H1 (cell line): ENCODE results near the gene CFAP97D2. TPM values are rescaled to one million over a fixed set of nuclear protein-coding genes. Genes with fewer than 3 reads are reported as not detected.

Experiments used
- CTCF ChIA-PET: fragments of 300-600 bp; sonication (Branson Sonifier 250); formaldehyde crosslinking; loops from one replicate; lab custom pipeline; 2021; ENCODE audit not compliant: partially characterized antibody; lab: Charles Lee
- POLR2A ChIA-PET: fragments of 300-600 bp; sonication (Branson Sonifier 250); formaldehyde crosslinking; loops from one replicate; lab custom pipeline; 2021; ENCODE audit warnings: inconsistent platforms; ENCODE audit not compliant: partially characterized antibody; lab: Charles Lee
- DNase-seq, 2 experiments: peaks; one replicate each; pipeline versions ENCODE4 v3.0.0 to v3.0.0-alpha.2; 2010 to 2022; ENCODE audit warnings: low spot score in 2 of 2, low read depth in 1 of 2, mixed read lengths in 1 of 2
- FAIRE-seq: peaks from 2 replicates; lab custom pipeline; 2011; peaks lifted over from hg19 to GRCh38; lab: Jason Lieb, UNC
- H2AFZ ChIP-seq: 2 replicates; pipeline ENCODE4 v1.8.1; 2012; ENCODE audit warnings: low read length, inconsistent platforms
- H2AK5ac ChIP-seq: 2 replicates; pipeline ENCODE4 v1.6.1; 2013; ENCODE audit warnings: low read depth, low read length
- H2BK120ac ChIP-seq: replicated peaks from 2 replicates; pipeline ENCODE3; 2013; ENCODE audit warnings: low read depth, low read length, inconsistent platforms
- H2BK12ac ChIP-seq: 2 replicates; pipeline ENCODE4 v1.6.1; 2013; ENCODE audit warnings: low read depth, low read length
- H2BK15ac ChIP-seq: 2 replicates; pipeline ENCODE4 v1.6.1; 2013; ENCODE audit warnings: low read length
- H2BK20ac ChIP-seq: 2 replicates; pipeline ENCODE4 v1.6.1; 2013; ENCODE audit warnings: low read length
- H2BK5ac ChIP-seq: 2 replicates; pipeline ENCODE4 v1.6.1; 2013; ENCODE audit warnings: low read depth, low read length
- H3K14ac ChIP-seq: 2 replicates; pipeline ENCODE4 v1.6.1; 2013; ENCODE audit warnings: inconsistent platforms; ENCODE audit not compliant: insufficient read length
- H3K18ac ChIP-seq: 2 replicates; pipeline ENCODE4 v1.6.1; 2013; ENCODE audit warnings: low read length; ENCODE audit errors: extremely low read depth
- H3K23ac ChIP-seq: 2 replicates; pipeline ENCODE4 v1.6.1; 2013; ENCODE audit warnings: inconsistent platforms; ENCODE audit not compliant: insufficient read length
- H3K23me2 ChIP-seq: 2 replicates; pipeline ENCODE4 v1.6.1; 2013; ENCODE audit warnings: low read depth, low read length
- H3K27ac ChIP-seq: 2 replicates; pipeline ENCODE4 v1.6.1; 2011; ENCODE audit warnings: low read depth, low read length, inconsistent platforms
- H3K27me3 ChIP-seq, 4 experiments: replicated peaks in 1 of 4; 1 replicate in 1 of 4; 2 replicates in 3 of 4; pipeline versions ENCODE4 v1.6.1 to v1.8.1; 2011 to 2013; ENCODE audit warnings: low read length in 3 of 4, mild to moderate bottlenecking in 3 of 4, inconsistent platforms in 2 of 4, mixed read lengths in 2 of 4, moderate library complexity in 1 of 4; ENCODE audit not compliant: control insufficient read depth in 3 of 4, insufficient read depth in 3 of 4; ENCODE audit errors: extremely low read depth in 1 of 4
- H3K36me3 ChIP-seq, 4 experiments: 2 replicates each; pipeline versions ENCODE4 v1.6.1 to v1.8.1; 2011 to 2013; ENCODE audit warnings: mild to moderate bottlenecking in 4 of 4, low read length in 3 of 4, moderate library complexity in 2 of 4, control low read depth in 1 of 4, inconsistent platforms in 1 of 4; ENCODE audit not compliant: insufficient read depth in 4 of 4, control insufficient read depth in 2 of 4
- H3K4ac ChIP-seq: replicated peaks from 2 replicates; pipeline ENCODE3; 2013; ENCODE audit warnings: low read length, low read depth, mixed read lengths, inconsistent platforms; ENCODE audit not compliant: insufficient read length
- H3K4me1 ChIP-seq, 4 experiments: replicated peaks in 1 of 4; 1 replicate in 1 of 4; 2 replicates in 3 of 4; pipeline versions ENCODE4 v1.6.1 to v1.8.1; 2011 to 2013; ENCODE audit warnings: low read length in 3 of 4, inconsistent platforms in 2 of 4, mixed read lengths in 1 of 4; ENCODE audit not compliant: insufficient read depth in 4 of 4, control insufficient read depth in 3 of 4
- H3K4me2 ChIP-seq, 2 experiments: 2 replicates each; pipeline versions ENCODE4 v1.6.1 to v1.8.1; 2011 to 2013; ENCODE audit warnings: low read depth in 2 of 2, low read length in 2 of 2, control low read depth in 1 of 2, inconsistent platforms in 1 of 2, mild to moderate bottlenecking in 1 of 2; ENCODE audit not compliant: insufficient read depth in 1 of 2
- H3K4me3 ChIP-seq, 4 experiments: fragments of 200-600, 300-600 bp in 1 of 4; sonication (generic), shearing (Covaris generic), sonication (Bioruptor Twin) in 1 of 4; 2 replicates each; pipeline versions ENCODE4 v1.5.1 to v1.8.1; 2011 to 2016; ENCODE audit warnings: low read length in 4 of 4, low read depth in 3 of 4, control low read depth in 2 of 4, inconsistent platforms in 2 of 4, mild to moderate bottlenecking in 2 of 4, mixed read lengths in 1 of 4, moderate library complexity in 1 of 4; ENCODE audit not compliant: insufficient read depth in 2 of 4; ENCODE audit errors: extremely low read depth in 1 of 4
- H3K56ac ChIP-seq: replicated peaks from 2 replicates; pipeline ENCODE3; 2013; ENCODE audit warnings: low read depth, mild to moderate bottlenecking, mixed read lengths, low read length, inconsistent platforms; ENCODE audit not compliant: insufficient read length
- H3K79me1 ChIP-seq: 2 replicates; pipeline ENCODE4 v1.6.1; 2013; ENCODE audit warnings: low read depth, low read length, control low read depth
- H3K79me2 ChIP-seq, 2 experiments: 2 replicates each; pipeline versions ENCODE4 v1.6.1 to v1.8.1; 2012 to 2013; ENCODE audit warnings: low read length in 2 of 2, mild to moderate bottlenecking in 2 of 2, inconsistent platforms in 1 of 2; ENCODE audit not compliant: insufficient read depth in 2 of 2, control insufficient read depth in 1 of 2
- H3K9ac ChIP-seq, 4 experiments: replicated peaks in 1 of 4; 1 replicate in 1 of 4; 2 replicates in 3 of 4; pipeline versions ENCODE4 v1.6.1 to v1.8.1; 2011 to 2013; ENCODE audit warnings: low read depth in 3 of 4, low read length in 3 of 4, control low read depth in 2 of 4, mild to moderate bottlenecking in 2 of 4, moderate library complexity in 2 of 4, inconsistent platforms in 1 of 4; ENCODE audit errors: extremely low read depth in 1 of 4
- H3K9me3 ChIP-seq, 2 experiments: 2 replicates each; pipeline versions ENCODE4 v1.6.1 to v1.8.1; 2012 to 2013; ENCODE audit warnings: mild to moderate bottlenecking in 2 of 2, moderate library complexity in 2 of 2, control low read depth in 1 of 2, inconsistent platforms in 1 of 2, low read depth in 1 of 2, low read length in 1 of 2, mixed read lengths in 1 of 2; ENCODE audit not compliant: insufficient read depth in 2 of 2
- H4K20me1 ChIP-seq, 2 experiments: replicated peaks in 1 of 2; 2 replicates each; pipeline versions ENCODE3 to v1.8.1; 2011 to 2013; ENCODE audit warnings: inconsistent platforms in 2 of 2, low read length in 2 of 2, mild to moderate bottlenecking in 1 of 2; ENCODE audit not compliant: insufficient read depth in 2 of 2, control insufficient read depth in 1 of 2
- H4K5ac ChIP-seq: 2 replicates; pipeline ENCODE4 v1.6.1; 2013; ENCODE audit warnings: low read length, low read depth, mixed read lengths, inconsistent platforms; ENCODE audit not compliant: insufficient read length
- H4K8ac ChIP-seq: 2 replicates; pipeline ENCODE4 v1.8.0; 2013; ENCODE audit warnings: mild to moderate bottlenecking, moderate library complexity, low read length, inconsistent platforms; ENCODE audit not compliant: insufficient read depth; ENCODE audit errors: extremely low read depth
- H4K91ac ChIP-seq: replicated peaks from 2 replicates; pipeline ENCODE3; 2013; ENCODE audit warnings: low read length, mixed read lengths, inconsistent platforms; ENCODE audit not compliant: insufficient read length
- ATF3 ChIP-seq: IDR thresholded peaks from 2 replicates; pipeline ENCODE4 v1.6.1; 2011; ENCODE audit warnings: low read depth, mild to moderate bottlenecking, low read length; ENCODE audit not compliant: insufficient read depth
- JUN ChIP-seq: IDR thresholded peaks from 2 replicates; pipeline ENCODE4 v1.6.1; 2011; ENCODE audit warnings: low read depth, mild to moderate bottlenecking, improper control_type of control experiment, low read length
- POLR2A ChIP-seq, 2 experiments: IDR thresholded peaks; 1 replicate in 1 of 2; 2 replicates in 1 of 2; pipeline ENCODE4 v1.6.1; 2011; ENCODE audit warnings: low read depth in 2 of 2, low read length in 2 of 2, mild to moderate bottlenecking in 2 of 2; ENCODE audit errors: control extremely low read depth in 1 of 2
- POU5F1 ChIP-seq: IDR thresholded peaks from 2 replicates; pipeline ENCODE4 v1.6.1; 2011; ENCODE audit warnings: low read depth, mild to moderate bottlenecking, low read length, moderate library complexity
- WGBS, 2 experiments: shearing (Covaris generic) in 1 of 2; methylation state at CpG; one replicate each; pipeline versions ENCODE4 v1.1.6 to v1.1.7; 2013 to 2015; ENCODE audit warnings: low lambda C conversion rate in 2 of 2, mixed read lengths in 2 of 2, inconsistent platforms in 1 of 2, low coverage in 1 of 2, missing lambda C conversion rate in 1 of 2; ENCODE audit not compliant: insufficient replicate concordance in 2 of 2, insufficient coverage in 1 of 2, insufficient read length in 1 of 2; ENCODE audit errors: extremely low coverage in 1 of 2, missing lambda C conversion rate in 1 of 2; 5-methylcytosine and 5-hydroxymethylcytosine counted together
- polyA plus RNA-seq, 7 experiments: library from polyadenylated mRNA; depleted of rRNA in 3 of 7; stranded (reverse) in 5 of 7; unstranded in 2 of 7; fragments of >200 nt in 5 of 7; fragments of 200-250 nt in 2 of 7; gene quantifications; 1 replicate in 5 of 7; 2 replicates in 1 of 7; 4 replicates in 1 of 7; pipeline versions ENCODE4 v1.2.1 to v1.2.3, GENCODE V29; 2011 to 2013; ENCODE audit warnings: missing spikeins in 2 of 7, mixed read lengths in 2 of 7
- total RNA-seq: library from RNA; stranded (reverse); fragmentation: NEBNext Ultra II Directional; extraction: Animal tissue kit (Norgen Biotek cat#: 25700); gene quantifications from 2 replicates; pipeline ENCODE4 v1.2.1, GENCODE V29; 2021

The CFAP97D2 gene
- total and polyA plus RNA-seq, 2 of the 8 experiments (the other 6 are each of a cell fraction or from before 2014, with no cell fraction given), result not detected

- no peaks in the 10 kb centered on the region for H3K79me2 ChIP-seq
- H2BK20ac ChIP-seq, result no peak overlapping the region
- peaks cover 0 to 4% of the 10 kb centered on the region in 2 experiments; a peak in 1 of 4 replicates for H3K9me3 ChIP-seq
- no peak overlapping the region for H4K5ac ChIP-seq
- no peak for DNase-seq
- H3K4me3 ChIP-seq, result no peak overlapping the region
- H2AFZ ChIP-seq, result no peak overlapping the region
- WGBS, 2 experiments, result 91% methylated on average over 5 of the region's 5 CpGs; no CpG with 5 or more reads in 1 of the 2 experiments
- no peak overlapping the region for H2BK5ac ChIP-seq
- H3K4me1 ChIP-seq, result no peaks in the 10 kb centered on the region
- no peak overlapping the region for H3K27ac ChIP-seq
- no peak overlapping the region for H4K8ac ChIP-seq
- no peak overlapping the region for H3K56ac ChIP-seq
- H3K4me2 ChIP-seq, result no peak overlapping the region
- H3K27me3 ChIP-seq, result no peaks in the 10 kb centered on the region
- H3K4ac ChIP-seq, result no peak overlapping the region
- H3K23ac ChIP-seq, result no peak overlapping the region
- no peak overlapping the region for H3K14ac ChIP-seq
- H2BK15ac ChIP-seq, result no peak overlapping the region
- no peak overlapping the region for H2BK12ac ChIP-seq
- H3K9ac ChIP-seq, result no peak overlapping the region
- no peaks in the 10 kb centered on the region for H3K36me3 ChIP-seq
- H3K18ac ChIP-seq, result no peak overlapping the region
- no peak for TF ChIP-seq ATF3
- TF ChIP-seq POU5F1, result no peak
- no peak for TF ChIP-seq POLR2A (IDR thresholded peaks at IDR 0.05; ENCODE audit: control extremely low read depth in 1 of 2, low read depth in 2 of 2, low read length in 2 of 2)
- no peak for TF ChIP-seq JUN
- ChIA-PET CTCF (no interaction called here), POLR2A (no interaction called here)
- no peaks in the 10 kb centered on the region for H3K79me1 ChIP-seq
- H4K20me1 ChIP-seq, result no peaks in the 10 kb centered on the region
- no peaks in the 10 kb centered on the region; the same call in 1 of the 2 replicates for H3K23me2 ChIP-seq
- peak overlapping the region; percentile 55 for H4K91ac ChIP-seq
- no peak for FAIRE-seq
- H2BK120ac ChIP-seq, result no peak overlapping the region
- H2AK5ac ChIP-seq, result no peak overlapping the region
Measured at GRCh38 chr13:114194853-114195252, 15.8 kb downstream of the CFAP97D2 start.
